GM19025 (cell line): ENCODE results near the gene AXIN2.
"Not testable (repeated sequence)": the region's sequence is repeated elsewhere in the genome, so short reads cannot be mapped to it uniquely, and the experiment has no call there.

ENCODE experiments used
- ATAC-seq: cut with Tn5 transposase; IDR thresholded peaks from one replicate; pipeline ENCODE4 v1.9.1; 2021; ENCODE audit warnings: mild to moderate bottlenecking, low read depth, moderate library complexity; ENCODE audit not compliant: unreplicated experiment

The AXIN2 gene

DNA sequence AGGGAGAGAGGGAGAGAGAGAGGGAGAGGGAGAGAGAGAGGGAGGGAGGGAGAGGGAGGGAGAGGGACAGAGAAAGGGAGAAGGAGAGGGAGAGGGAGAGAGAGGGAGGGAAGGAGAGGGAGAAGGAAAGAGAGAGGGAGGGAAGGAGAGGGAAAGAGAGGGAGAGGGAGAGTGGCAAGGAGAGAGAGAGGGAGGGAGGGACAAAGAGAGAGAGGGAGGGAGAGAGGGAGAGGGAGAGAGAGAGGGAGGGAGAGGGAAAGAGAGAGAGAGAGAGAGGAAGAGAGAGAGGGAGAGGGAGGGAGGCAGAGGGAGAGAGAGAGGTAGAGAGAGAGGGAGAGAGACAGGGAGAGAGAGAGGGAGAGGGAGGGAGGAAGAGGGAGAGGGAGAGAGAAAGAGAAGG, 73.5 kb downstream of the AXIN2 start:
- no peak for ATAC-seq

DNA sequence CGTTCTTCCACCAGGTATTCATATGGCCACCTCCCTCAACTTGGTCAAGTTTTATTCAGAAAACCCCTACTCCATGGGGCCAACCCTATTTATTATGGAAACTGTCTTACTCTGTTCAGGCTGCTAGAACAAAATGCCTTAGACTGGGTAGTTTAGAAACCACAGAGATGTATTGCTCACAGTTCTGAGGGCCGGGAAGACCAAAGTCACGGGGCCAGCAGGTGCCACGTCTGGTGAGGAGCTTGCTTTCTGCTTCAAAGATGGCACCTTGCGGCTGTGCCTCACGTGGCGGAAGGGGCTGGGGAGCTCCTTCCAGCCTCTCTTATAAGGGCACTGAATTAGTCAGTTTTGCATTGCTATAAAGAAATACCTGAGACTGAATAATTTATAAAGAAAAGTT, 74.3 kb downstream of the AXIN2 start:
- no peak for ATAC-seq

DNA sequence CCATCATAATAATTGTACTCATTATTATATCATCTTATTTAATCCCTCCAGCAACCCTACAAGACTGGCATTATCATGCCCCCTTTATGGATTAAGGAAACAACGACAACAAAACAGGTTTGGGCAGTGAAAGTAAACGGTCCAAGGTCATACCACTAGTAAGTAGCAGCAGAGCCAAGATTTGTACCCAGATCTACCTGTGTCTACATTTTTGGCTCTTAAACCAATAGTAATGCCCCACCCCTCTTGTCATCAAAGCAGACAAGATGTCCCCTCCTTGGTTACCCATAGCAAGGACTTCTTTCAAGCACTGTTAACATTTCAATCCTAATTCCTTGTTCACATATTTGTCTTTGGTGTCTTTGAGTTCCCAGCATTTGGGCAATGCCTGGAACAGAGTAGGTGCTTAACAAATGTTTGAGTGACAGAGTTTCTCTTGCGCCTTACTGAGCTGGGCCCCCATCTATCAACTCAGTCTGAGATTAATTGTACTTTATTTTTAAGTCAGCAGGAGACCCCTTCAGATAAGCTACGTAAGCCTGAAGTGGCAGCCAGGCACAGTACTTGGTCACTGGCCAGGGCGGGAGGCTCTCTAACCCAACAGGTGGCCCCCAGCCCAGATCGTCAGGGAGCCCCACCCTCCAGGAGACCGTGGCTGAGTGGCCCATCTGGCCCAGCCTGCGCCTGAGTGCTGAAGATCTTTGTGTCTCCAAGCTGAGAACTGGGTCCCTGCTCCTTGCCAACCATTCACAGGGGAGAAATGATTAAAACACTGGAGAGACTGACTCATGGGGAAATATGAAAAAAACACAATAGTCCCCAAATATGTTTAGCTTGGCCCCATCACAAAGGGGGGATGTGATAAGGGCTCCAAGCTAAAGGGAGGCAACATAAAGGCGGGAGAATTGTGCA, 75.8 kb downstream of the AXIN2 start:
- no peak for ATAC-seq

- ATAC-seq, result not testable (repeated sequence)
Observed at GRCh38 chr17:65484405-65484804, 77.0 kb downstream of the AXIN2 start.

DNA sequence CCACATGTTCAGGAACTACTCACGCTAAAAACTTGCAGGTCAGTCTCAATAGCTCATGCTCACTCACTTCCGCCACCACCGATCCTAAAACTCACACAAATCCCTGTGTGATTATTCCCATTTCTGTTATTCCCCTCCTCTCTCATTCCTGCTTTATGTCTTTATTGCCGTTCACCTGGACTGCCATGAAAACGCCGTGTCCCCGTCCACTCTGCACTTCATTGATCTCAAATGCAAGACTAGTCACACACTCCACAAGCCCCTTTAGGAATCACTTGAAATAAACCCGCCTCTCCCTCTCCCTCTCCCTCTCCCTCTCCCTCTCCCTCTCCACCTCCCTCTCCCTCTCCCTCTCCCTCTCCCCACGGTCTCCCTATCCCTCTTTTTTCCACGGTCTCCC, 78.0 kb downstream of the AXIN2 start:
- no peak for ATAC-seq

- ATAC-seq, result no peak
Observed at GRCh38 chr17:65482201-65482600, 79.2 kb downstream of the AXIN2 start.

- ATAC-seq, result no peak
Observed at GRCh38 chr17:65479282-65479681, 82.2 kb downstream of the AXIN2 start.
